H1 (cell line): Measurements from ENCODE around the gene GIPC2. TPM values are rescaled to one million over a fixed set of nuclear protein-coding genes. Genes with fewer than 3 reads are reported as not detected.
A peak's percentile ranks its signal among the peaks of the same experiment; 100 is the strongest.

Source experiments
- CEBPB ChIP-seq: IDR thresholded peaks from 2 replicates; pipeline ENCODE4 v1.6.1; 2012; ENCODE audit warnings: low read depth, low read length
- CHD7 ChIP-seq: fragments of 300-600 bp; sonication (generic); IDR thresholded peaks from 2 replicates; pipeline ENCODE4 v1.7.1; 2012; ENCODE audit warnings: low read length, moderate library complexity, mild to moderate bottlenecking, inconsistent platforms; ENCODE audit not compliant: insufficient replicate concordance
- E2F6 ChIP-seq: IDR thresholded peaks from 2 replicates; pipeline ENCODE4 v1.6.1; 2012; ENCODE audit warnings: inconsistent platforms
- EGR1 ChIP-seq: IDR thresholded peaks from 2 replicates; pipeline ENCODE4 v1.6.1; 2011; ENCODE audit warnings: low read depth, low read length, borderline replicate concordance
- POLR2A ChIP-seq, 2 experiments: IDR thresholded peaks; 1 replicate in 1 of 2; 2 replicates in 1 of 2; pipeline ENCODE4 v1.6.1; 2011; ENCODE audit warnings: low read depth in 2 of 2, low read length in 2 of 2, mild to moderate bottlenecking in 2 of 2; ENCODE audit errors: control extremely low read depth in 1 of 2
- POLR2AphosphoS5 ChIP-seq: IDR thresholded peaks from 2 replicates; pipeline ENCODE4 v1.6.1; 2011; ENCODE audit warnings: low read depth, low read length
- RFX5 ChIP-seq: IDR thresholded peaks from 2 replicates; pipeline ENCODE4 v1.6.1; 2011; ENCODE audit warnings: low read depth, low read length, improper control_type of control experiment, borderline replicate concordance
- SIX5 ChIP-seq: IDR thresholded peaks from 2 replicates; pipeline ENCODE4 v1.6.1; 2011; ENCODE audit warnings: mild to moderate bottlenecking, low read depth, low read length
- SP2 ChIP-seq: IDR thresholded peaks from 2 replicates; pipeline ENCODE4 v1.6.1; 2012; ENCODE audit warnings: mild to moderate bottlenecking, low read length, inconsistent platforms
- SUZ12 ChIP-seq: fragments of 200-600 bp; sonication (generic); IDR thresholded peaks from 2 replicates; pipeline ENCODE4 v1.6.1; 2012; ENCODE audit warnings: mild to moderate bottlenecking, inconsistent platforms, low read length, moderate library complexity, mixed read lengths
- polyA plus RNA-seq, 7 experiments: library from polyadenylated mRNA; depleted of rRNA in 3 of 7; stranded (reverse) in 5 of 7; unstranded in 2 of 7; fragments of >200 nt in 5 of 7; fragments of 200-250 nt in 2 of 7; gene quantifications; 1 replicate in 5 of 7; 2 replicates in 1 of 7; 4 replicates in 1 of 7; pipeline versions ENCODE4 v1.2.1 to v1.2.3, GENCODE V29; 2011 to 2013; ENCODE audit warnings: missing spikeins in 2 of 7, mixed read lengths in 2 of 7
- total RNA-seq: library from RNA; stranded (reverse); fragmentation: NEBNext Ultra II Directional; extraction: Animal tissue kit (Norgen Biotek cat#: 25700); gene quantifications from 2 replicates; pipeline ENCODE4 v1.2.1, GENCODE V29; 2021

GIPC2 gene
- total and polyA plus RNA-seq, 2 of the 8 experiments (the other 6 are each of a cell fraction or from before 2014, with no cell fraction given): 0.29 to 0.69 TPM

GRCh38 chr1:78045926-78046778 is at the start of gene GIPC2 (continued):
- TF ChIP-seq E2F6 (peak; percentile 98), POLR2A (IDR thresholded peaks at IDR 0.05; ENCODE audit: control extremely low read depth in 1 of 2, low read depth in 2 of 2, low read length in 2 of 2) (peak in 1 of 2 experiments; percentile 63; a peak in 2 of 3 replicates), SIX5 (no peak), SP2 (no peak), EGR1 (0 out of 2 replicates have a peak, but pooled peaks have one; percentile 11), CEBPB (no peak), CHD7 (no peak), POLR2AphosphoS5 (peak; percentile 41; the same call in 1 of the 2 replicates), SUZ12 (peak; percentile 72; the same call in 1 of the 2 replicates), RFX5 (no peak)
